HG03432 (cell line): ENCODE measurements around the gene TICAM1.

ENCODE experiments used
- ATAC-seq: cut with Tn5 transposase; IDR thresholded peaks from one replicate; pipeline ENCODE4 v1.9.1; 2021; ENCODE audit warnings: mild to moderate bottlenecking, moderate library complexity; ENCODE audit not compliant: unreplicated experiment

TICAM1 gene

GRCh38 chr19:4773047-4773640, 58.4 kb downstream of the TICAM1 start:
- no peak for ATAC-seq

- ATAC-seq = no peak
These were observed 58.9 kb downstream of the TICAM1 start for GRCh38 chr19:4772566-4772965.

- ATAC-seq = no peak
These were observed 62.4 kb downstream of the TICAM1 start for GRCh38 chr19:4768934-4769777.
